Ishikawa (cell line): ENCODE measurements around the gene RNH1.

Experiments used
- CEBPB ChIP-seq: IDR thresholded peaks from 2 replicates; pipeline ENCODE4 v1.6.1; 2012
- CREB1 ChIP-seq: IDR thresholded peaks from 2 replicates; pipeline ENCODE4 v1.6.1; 2012; ENCODE audit warnings: low read depth
- EGR1 ChIP-seq: IDR thresholded peaks from 2 replicates; pipeline ENCODE4 v1.6.1; 2012
- EP300 ChIP-seq: IDR thresholded peaks from 2 replicates; pipeline ENCODE4 v1.6.1; 2012; ENCODE audit warnings: borderline replicate concordance
- FOXM1 ChIP-seq: IDR thresholded peaks from 2 replicates; pipeline ENCODE4 v1.6.1; 2012; ENCODE audit warnings: low read depth, borderline replicate concordance
- MAX ChIP-seq: IDR thresholded peaks from 2 replicates; pipeline ENCODE4 v1.6.1; 2012
- NFIC ChIP-seq: IDR thresholded peaks from 2 replicates; pipeline ENCODE4 v1.6.1; 2012
- RAD21 ChIP-seq: IDR thresholded peaks from 2 replicates; pipeline ENCODE4 v1.6.1; 2012; ENCODE audit warnings: low read depth
- TAF1 ChIP-seq: IDR thresholded peaks from 2 replicates; pipeline ENCODE4 v1.6.1; 2012; ENCODE audit warnings: low read depth, mild to moderate bottlenecking
- TCF12 ChIP-seq: IDR thresholded peaks from 2 replicates; pipeline ENCODE4 v1.6.1; 2012; ENCODE audit warnings: low read depth
- TEAD4 ChIP-seq: IDR thresholded peaks from 2 replicates; pipeline ENCODE4 v1.6.1; 2012
- USF1 ChIP-seq: IDR thresholded peaks from 2 replicates; pipeline ENCODE4 v1.6.1; 2012
- YY1 ChIP-seq: IDR thresholded peaks from 2 replicates; pipeline ENCODE4 v1.6.1; 2012; ENCODE audit warnings: low read depth
- ZBTB7A ChIP-seq: IDR thresholded peaks from 2 replicates; pipeline ENCODE4 v1.6.1; 2012; ENCODE audit warnings: low read depth
- TF ChIP-seq, protein P1 (sequence below): IDR thresholded peaks from 2 replicates; pipeline ENCODE4 v1.6.1; 2012; ENCODE audit warnings: low read depth, mild to moderate bottlenecking

The RNH1 gene

GRCh38 chr11:455566-456147 is 51.4 kb downstream of the RNH1 start:
- no peak for TF ChIP-seq CREB1
- TF ChIP-seq YY1 = no peak
- TF ChIP-seq CEBPB = no peak
- TF ChIP-seq MAX = no peak

DNA sequence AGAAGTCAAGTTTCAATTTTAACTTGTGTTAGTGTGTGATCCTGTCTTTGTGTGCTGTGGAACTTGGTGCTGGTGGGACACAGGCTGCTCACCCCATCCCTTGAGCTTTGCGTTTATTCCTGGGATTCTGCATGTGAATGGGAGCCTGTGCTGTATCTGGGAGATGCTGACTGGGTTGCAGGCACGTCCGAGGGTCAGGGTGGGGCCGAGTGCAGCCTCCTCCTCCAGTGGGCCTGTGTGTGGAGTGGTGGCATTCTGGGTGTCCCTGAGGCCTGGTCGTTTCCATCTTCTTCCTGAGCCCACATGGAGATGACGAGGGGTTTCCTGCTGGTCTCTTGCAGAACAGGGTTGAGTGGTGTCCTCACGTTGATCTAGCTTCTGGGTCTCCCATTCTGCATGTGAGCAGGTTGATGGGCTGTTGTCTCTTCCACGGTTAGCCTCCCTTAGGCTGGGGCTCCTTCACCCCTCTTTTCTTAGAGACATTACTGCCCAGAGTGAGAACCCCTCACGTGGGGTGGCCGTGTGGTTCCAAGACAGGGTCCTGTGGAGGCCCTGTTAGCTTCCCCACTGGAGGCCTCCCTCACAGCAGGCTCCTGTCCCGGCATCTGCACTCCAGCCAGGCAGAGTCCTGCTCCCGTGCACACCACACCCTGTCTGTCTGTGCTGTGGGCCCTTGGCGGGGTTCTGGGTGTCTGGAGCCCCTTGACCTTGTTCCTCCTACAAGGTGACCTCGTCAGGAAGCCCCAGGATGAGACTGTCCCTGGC is 52.1 kb downstream of the RNH1 start:
- TF ChIP-seq CEBPB = no peak
- TF ChIP-seq RAD21 = no peak
- TF ChIP-seq EGR1 = no peak
- TF ChIP-seq, protein P1, sequence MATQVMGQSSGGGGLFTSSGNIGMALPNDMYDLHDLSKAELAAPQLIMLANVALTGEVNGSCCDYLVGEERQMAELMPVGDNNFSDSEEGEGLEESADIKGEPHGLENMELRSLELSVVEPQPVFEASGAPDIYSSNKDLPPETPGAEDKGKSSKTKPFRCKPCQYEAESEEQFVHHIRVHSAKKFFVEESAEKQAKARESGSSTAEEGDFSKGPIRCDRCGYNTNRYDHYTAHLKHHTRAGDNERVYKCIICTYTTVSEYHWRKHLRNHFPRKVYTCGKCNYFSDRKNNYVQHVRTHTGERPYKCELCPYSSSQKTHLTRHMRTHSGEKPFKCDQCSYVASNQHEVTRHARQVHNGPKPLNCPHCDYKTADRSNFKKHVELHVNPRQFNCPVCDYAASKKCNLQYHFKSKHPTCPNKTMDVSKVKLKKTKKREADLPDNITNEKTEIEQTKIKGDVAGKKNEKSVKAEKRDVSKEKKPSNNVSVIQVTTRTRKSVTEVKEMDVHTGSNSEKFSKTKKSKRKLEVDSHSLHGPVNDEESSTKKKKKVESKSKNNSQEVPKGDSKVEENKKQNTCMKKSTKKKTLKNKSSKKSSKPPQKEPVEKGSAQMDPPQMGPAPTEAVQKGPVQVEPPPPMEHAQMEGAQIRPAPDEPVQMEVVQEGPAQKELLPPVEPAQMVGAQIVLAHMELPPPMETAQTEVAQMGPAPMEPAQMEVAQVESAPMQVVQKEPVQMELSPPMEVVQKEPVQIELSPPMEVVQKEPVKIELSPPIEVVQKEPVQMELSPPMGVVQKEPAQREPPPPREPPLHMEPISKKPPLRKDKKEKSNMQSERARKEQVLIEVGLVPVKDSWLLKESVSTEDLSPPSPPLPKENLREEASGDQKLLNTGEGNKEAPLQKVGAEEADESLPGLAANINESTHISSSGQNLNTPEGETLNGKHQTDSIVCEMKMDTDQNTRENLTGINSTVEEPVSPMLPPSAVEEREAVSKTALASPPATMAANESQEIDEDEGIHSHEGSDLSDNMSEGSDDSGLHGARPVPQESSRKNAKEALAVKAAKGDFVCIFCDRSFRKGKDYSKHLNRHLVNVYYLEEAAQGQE = no peak
- no peak for TF ChIP-seq YY1
- no peak for TF ChIP-seq CREB1
- no peak for TF ChIP-seq MAX

GRCh38 chr11:454043-454442 is 53.0 kb downstream of the RNH1 start:
- TF ChIP-seq EP300 (no peak), TCF12 (no peak), CEBPB (no peak), TEAD4 (no peak), USF1 (no peak), TAF1 (no peak), EGR1 (no peak), YY1 (no peak)

DNA sequence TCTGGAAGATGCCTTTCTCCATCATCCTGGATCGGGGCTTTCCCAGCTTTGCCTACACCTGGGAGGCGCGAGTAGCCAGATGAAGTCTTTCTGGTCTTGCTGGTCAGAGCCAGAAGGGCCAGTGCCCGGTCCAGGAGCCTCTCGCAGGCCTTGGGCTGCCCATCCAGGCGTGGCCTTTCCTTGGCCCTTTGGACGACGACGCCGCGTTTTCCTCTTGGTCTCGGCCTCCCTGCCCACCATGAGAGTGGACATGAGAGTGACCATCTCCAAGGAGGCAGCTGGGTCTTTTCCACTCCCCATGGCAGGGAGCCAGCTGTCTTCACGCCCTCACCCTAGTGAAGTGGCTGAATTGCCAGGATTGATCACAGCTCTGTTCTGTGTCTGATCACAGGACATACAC is 53.5 kb downstream of the RNH1 start:
- TF ChIP-seq ZBTB7A = no peak
- no peak for TF ChIP-seq FOXM1
- no peak for TF ChIP-seq CEBPB
- no peak for TF ChIP-seq EGR1
- no peak for TF ChIP-seq EP300
- no peak for TF ChIP-seq YY1
- no peak for TF ChIP-seq NFIC
- no peak for TF ChIP-seq CREB1
- no peak for TF ChIP-seq RAD21
- TF ChIP-seq TAF1 = no peak
- no peak for TF ChIP-seq USF1
- no peak for TF ChIP-seq MAX

DNA sequence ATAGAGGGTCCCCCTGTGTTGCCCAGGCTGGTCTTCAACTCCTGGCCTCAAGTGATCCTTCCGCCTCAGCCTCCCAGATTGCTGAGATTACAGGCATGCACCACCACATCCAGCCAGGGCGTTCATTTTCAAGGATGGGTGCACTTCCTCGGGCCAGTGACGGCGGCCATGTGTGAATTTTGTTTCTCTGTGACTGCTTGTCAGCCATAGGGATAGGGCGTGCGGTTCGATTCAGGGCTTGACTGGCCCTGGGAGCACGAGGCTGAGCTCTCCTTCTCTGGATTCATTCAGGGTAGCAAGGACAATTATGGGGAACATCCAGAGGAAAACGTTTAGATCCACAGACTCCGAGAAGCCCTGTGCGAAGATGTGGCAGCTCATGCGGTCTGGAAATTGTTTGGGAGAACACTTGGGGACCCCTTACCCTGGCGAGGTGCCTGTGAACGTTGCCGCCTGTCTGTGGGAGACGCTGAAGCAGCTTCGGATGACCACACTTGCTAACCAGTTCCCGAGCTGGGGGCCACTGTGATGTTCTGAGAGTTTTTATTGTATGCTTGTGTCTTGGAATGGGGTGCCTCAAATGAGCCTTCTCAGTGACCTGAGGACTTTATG is 54.0 kb downstream of the RNH1 start:
- TF ChIP-seq EP300 (no peak), ZBTB7A (no peak), EGR1 (no peak), RAD21 (no peak), NFIC (no peak), TEAD4 (no peak), YY1 (no peak), TAF1 (no peak), FOXM1 (no peak), TCF12 (no peak), CEBPB (no peak)
- TF ChIP-seq, protein P1 = no peak

GRCh38 chr11:452203-452744 is 54.8 kb downstream of the RNH1 start:
- no peak for TF ChIP-seq FOXM1
